Inferior parietal cortex (tissue), 1 donor: ENCODE measurements around the gene PRKCSH.
A peak's percentile ranks its signal among the peaks of the same experiment; 100 is the strongest.
"Not testable (repeated sequence)": the region's sequence is repeated elsewhere in the genome, so short reads cannot be mapped to it uniquely, and the experiment has no call there.

ENCODE experiments used
- DNase-seq: peaks from one replicate; pipeline ENCODE4 v3.0.0-alpha.2; 2016; ENCODE audit errors: extremely low spot score

The PRKCSH gene

GRCh38 chr19:11418549-11419506, 16.6 kb upstream of the PRKCSH start, which contains the start of gene RGL3:
RGL3 (minus strand) TSS chr19:11419314; CDS start chr19:11419278, 36 bp downstream.
- DNase-seq: no peak

- no peak for DNase-seq
These were observed 14.7 kb upstream of the PRKCSH start for GRCh38 chr19:11420429-11421370.

GRCh38 chr19:11421371-11422098, 13.9 kb upstream of the PRKCSH start:
- no peak for DNase-seq

- DNase-seq: no peak
These were observed 13.0 kb upstream of the PRKCSH start for GRCh38 chr19:11422163-11423065.

GRCh38 chr19:11423164-11423790, 12.2 kb upstream of the PRKCSH start:
- no peak for DNase-seq

- DNase-seq: no peak
These were observed 11.6 kb upstream of the PRKCSH start for GRCh38 chr19:11423791-11424181.

- no peak for DNase-seq
These were observed 9.5 kb upstream of the PRKCSH start for GRCh38 chr19:11425719-11426457.

GRCh38 chr19:11426656-11427055, 8.8 kb upstream of the PRKCSH start:
- no peak for DNase-seq

- not testable (repeated sequence) for DNase-seq
These were observed 1.9 kb upstream of the PRKCSH start for GRCh38 chr19:11433526-11433925.

- no peak for DNase-seq
These were observed 755 bp upstream of the PRKCSH start for GRCh38 chr19:11434703-11435056.

GRCh38 chr19:11435833-11436313, 438 bp downstream of the PRKCSH start:
- DNase-seq: no peak

GRCh38 chr19:11437955-11438354, 2.5 kb downstream of the PRKCSH start:
- DNase-seq: no peak

- DNase-seq: no peak
These were observed 8.6 kb downstream of the PRKCSH start for GRCh38 chr19:11444059-11444458.

- no peak for DNase-seq
These were observed 9.7 kb downstream of the PRKCSH start for GRCh38 chr19:11445141-11445540.

- no peak for DNase-seq
These were observed 10.8 kb downstream of the PRKCSH start for GRCh38 chr19:11446271-11446651.

- DNase-seq: peak; percentile 88
These were observed 11.3 kb downstream of the PRKCSH start for GRCh38 chr19:11446652-11447301.

- DNase-seq: no peak
These were observed 12.2 kb downstream of the PRKCSH start for GRCh38 chr19:11447347-11448262.

GRCh38 chr19:11448410-11448809, 13.0 kb downstream of the PRKCSH start:
- no peak for DNase-seq
